ENCODE data around the gene MIER3.

MIER3 gene

GRCh38 chr5:56947052-56947451, 4.9 kb downstream of the MIER3 start:
- no peak for DNase-seq
- no peaks in the 10 kb centered on the region for H3K9me3 ChIP-seq
- no peak overlapping the region for H3K27ac ChIP-seq
- intact Hi-C loops (cut with DNase I; ENCODE audit: low total_unique reads) = no loop called here
- H3K27me3 ChIP-seq = no peaks in the 10 kb centered on the region
- no peak overlapping the region for H3K4me3 ChIP-seq
- peaks cover 0 to 16% (median 10%) of the 10 kb centered on the region in 4 donors for H3K4me1 ChIP-seq
- peaks cover 24 to 49% (median 36%) of the 10 kb centered on the region in 3 donors for H3K36me3 ChIP-seq
- TF ChIP-seq, protein P1, sequence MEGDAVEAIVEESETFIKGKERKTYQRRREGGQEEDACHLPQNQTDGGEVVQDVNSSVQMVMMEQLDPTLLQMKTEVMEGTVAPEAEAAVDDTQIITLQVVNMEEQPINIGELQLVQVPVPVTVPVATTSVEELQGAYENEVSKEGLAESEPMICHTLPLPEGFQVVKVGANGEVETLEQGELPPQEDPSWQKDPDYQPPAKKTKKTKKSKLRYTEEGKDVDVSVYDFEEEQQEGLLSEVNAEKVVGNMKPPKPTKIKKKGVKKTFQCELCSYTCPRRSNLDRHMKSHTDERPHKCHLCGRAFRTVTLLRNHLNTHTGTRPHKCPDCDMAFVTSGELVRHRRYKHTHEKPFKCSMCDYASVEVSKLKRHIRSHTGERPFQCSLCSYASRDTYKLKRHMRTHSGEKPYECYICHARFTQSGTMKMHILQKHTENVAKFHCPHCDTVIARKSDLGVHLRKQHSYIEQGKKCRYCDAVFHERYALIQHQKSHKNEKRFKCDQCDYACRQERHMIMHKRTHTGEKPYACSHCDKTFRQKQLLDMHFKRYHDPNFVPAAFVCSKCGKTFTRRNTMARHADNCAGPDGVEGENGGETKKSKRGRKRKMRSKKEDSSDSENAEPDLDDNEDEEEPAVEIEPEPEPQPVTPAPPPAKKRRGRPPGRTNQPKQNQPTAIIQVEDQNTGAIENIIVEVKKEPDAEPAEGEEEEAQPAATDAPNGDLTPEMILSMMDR (IDR thresholded peaks at IDR 0.05) = no peak

- no peak overlapping the region for H3K27ac ChIP-seq
- TF ChIP-seq, protein P1 (IDR thresholded peaks at IDR 0.05) = no peak
- H3K9me3 ChIP-seq = no peaks in the 10 kb centered on the region
- H3K4me1 ChIP-seq = no peaks in the 10 kb centered on the region
- no peak overlapping the region for H3K4me3 ChIP-seq
- intact Hi-C loops (cut with DNase I; ENCODE audit: low total_unique reads) = no loop called here
- no peaks in the 10 kb centered on the region for H3K27me3 ChIP-seq
- no peak for DNase-seq
- peaks cover 58 to 100% (median 78%) of the 10 kb centered on the region in 3 donors for H3K36me3 ChIP-seq
Measured at GRCh38 chr5:56941981-56942380, 9.9 kb downstream of the MIER3 start.

DNA sequence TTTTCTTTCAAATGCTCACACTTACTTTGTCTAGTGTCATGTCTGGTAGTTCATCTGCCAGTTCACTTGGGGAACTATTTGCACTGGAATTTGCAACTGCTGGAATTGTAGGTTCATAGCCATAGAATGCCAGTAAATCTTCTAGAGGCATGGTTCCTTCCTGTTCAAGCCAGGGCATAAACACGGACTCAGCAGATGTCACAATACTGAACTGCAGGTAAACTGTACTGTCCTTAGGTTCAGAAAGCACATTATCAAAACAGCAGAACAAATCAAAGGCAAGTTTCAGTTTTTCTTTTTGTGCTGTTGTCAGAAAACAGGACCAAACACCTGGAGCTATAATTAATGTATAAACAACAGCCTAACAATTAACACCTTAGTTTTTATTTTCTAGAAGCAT, 13.1 kb downstream of the MIER3 start:
- no peaks in the 10 kb centered on the region for H3K4me1 ChIP-seq
- peaks cover 68 to 100% (median 84%) of the 10 kb centered on the region in 3 donors for H3K36me3 ChIP-seq
- no peaks in the 10 kb centered on the region for H3K27me3 ChIP-seq
- no peak for DNase-seq
- intact Hi-C loops (cut with DNase I; ENCODE audit: low total_unique reads) = no loop called here
- TF ChIP-seq, protein P1 (IDR thresholded peaks at IDR 0.05) = no peak
- no peak overlapping the region for H3K27ac ChIP-seq
- no peaks in the 10 kb centered on the region for H3K9me3 ChIP-seq
- H3K4me3 ChIP-seq = no peak overlapping the region

GRCh38 chr5:56934325-56934724, 17.6 kb downstream of the MIER3 start:
- no peak overlapping the region for H3K27ac ChIP-seq
- peaks cover 80 to 91% (median 80%) of the 10 kb centered on the region in 3 donors for H3K36me3 ChIP-seq
- TF ChIP-seq, protein P1 (IDR thresholded peaks at IDR 0.05) = no peak
- intact Hi-C loops (cut with DNase I; ENCODE audit: low total_unique reads) = no loop called here
- no peaks in the 10 kb centered on the region for H3K9me3 ChIP-seq
- no peaks in the 10 kb centered on the region for H3K27me3 ChIP-seq
- DNase-seq = no peak
- H3K4me3 ChIP-seq = no peak overlapping the region
- no peaks in the 10 kb centered on the region for H3K4me1 ChIP-seq

DNA sequence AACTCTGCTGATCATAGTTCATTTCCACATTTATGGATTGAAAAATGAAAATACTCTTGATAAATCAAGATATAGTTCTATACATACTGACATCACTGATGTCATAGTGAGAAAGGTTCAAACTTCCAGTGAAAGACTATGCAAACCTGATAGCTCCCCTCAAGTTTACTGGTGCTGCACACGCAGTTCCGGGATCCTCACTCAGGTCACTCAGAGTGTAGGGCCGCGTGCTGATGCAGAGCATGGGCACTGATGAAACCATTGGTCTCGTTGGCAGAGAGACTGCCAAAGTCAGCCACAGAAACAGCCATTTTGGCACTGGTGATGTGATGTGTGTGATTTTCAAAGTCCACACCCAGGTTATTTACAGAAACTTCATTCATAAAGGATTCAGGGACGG, 29.0 kb downstream of the MIER3 start:
- no peak overlapping the region for H3K27ac ChIP-seq
- no peaks in the 10 kb centered on the region for H3K27me3 ChIP-seq
- intact Hi-C loops (cut with DNase I; ENCODE audit: low total_unique reads) = no loop called here
- H3K4me3 ChIP-seq = no peak overlapping the region
- TF ChIP-seq, protein P1 (IDR thresholded peaks at IDR 0.05) = no peak
- no peaks in the 10 kb centered on the region for H3K9me3 ChIP-seq
- DNase-seq = no peak
- H3K36me3 ChIP-seq = peaks cover 36 to 55% (median 44%) of the 10 kb centered on the region in 3 donors
- no peaks in the 10 kb centered on the region for H3K4me1 ChIP-seq
